GM12892 (cell line): ENCODE data around the gene MACC1.

Experiments
- POLR2A ChIP-seq: IDR thresholded peaks from 2 replicates; pipeline ENCODE4 v1.6.1; 2011; ENCODE audit warnings: low read depth, low read length, control low read depth
- POLR2AphosphoS5 ChIP-seq: IDR thresholded peaks from 2 replicates; pipeline ENCODE4 v1.6.1; 2011; ENCODE audit warnings: low read depth, low read length, control low read depth
- TAF1 ChIP-seq: IDR thresholded peaks from 2 replicates; pipeline ENCODE4 v1.6.1; 2011; ENCODE audit warnings: low read depth, mild to moderate bottlenecking, control low read depth, low read length, borderline replicate concordance

- TF ChIP-seq POLR2A = 0 out of 2 replicates have a peak, but pooled peaks have one; percentile 22
- no peak for TF ChIP-seq TAF1
- TF ChIP-seq POLR2AphosphoS5 = 0 out of 2 replicates have a peak, but pooled peaks have one; percentile 14
These were observed 20.4 kb upstream of the MACC1 start for GRCh38 chr7:20237464-20238193.
